ENCODE measurements around the gene PINK1.

DNA sequence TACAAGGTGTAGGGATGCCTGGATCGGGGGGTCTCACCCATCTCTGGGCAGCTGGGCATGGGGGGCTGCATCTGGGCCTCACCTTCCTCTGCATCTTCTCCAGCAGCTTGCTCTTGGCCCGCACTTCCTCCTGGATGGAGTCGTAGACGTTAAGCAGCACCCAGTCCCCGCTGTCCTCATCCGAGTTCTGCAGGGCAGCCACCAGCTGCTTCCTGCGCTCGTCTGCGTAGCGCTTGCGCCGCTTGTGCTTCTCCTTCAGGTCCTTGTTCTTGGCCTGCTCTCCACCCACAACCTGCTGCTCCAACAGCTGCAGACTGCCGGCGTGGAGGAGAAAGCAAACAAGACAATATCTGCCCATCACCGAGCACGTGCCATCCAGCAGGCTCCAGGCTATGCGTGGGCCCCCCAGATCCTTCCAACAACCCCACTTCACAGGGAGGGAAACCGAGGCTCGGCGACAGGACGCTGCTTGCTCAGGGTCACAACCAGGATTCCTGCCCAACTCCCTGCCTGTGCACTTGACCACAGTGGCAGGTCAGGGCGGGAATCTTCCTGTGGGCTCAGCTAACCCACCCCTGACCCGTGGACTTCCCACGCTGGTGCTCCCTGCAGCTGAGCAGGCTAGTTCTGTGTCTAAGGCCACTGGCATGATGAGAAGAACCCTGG, 49.4 kb downstream of the PINK1 start:
- TF ChIP-seq, protein P1, sequence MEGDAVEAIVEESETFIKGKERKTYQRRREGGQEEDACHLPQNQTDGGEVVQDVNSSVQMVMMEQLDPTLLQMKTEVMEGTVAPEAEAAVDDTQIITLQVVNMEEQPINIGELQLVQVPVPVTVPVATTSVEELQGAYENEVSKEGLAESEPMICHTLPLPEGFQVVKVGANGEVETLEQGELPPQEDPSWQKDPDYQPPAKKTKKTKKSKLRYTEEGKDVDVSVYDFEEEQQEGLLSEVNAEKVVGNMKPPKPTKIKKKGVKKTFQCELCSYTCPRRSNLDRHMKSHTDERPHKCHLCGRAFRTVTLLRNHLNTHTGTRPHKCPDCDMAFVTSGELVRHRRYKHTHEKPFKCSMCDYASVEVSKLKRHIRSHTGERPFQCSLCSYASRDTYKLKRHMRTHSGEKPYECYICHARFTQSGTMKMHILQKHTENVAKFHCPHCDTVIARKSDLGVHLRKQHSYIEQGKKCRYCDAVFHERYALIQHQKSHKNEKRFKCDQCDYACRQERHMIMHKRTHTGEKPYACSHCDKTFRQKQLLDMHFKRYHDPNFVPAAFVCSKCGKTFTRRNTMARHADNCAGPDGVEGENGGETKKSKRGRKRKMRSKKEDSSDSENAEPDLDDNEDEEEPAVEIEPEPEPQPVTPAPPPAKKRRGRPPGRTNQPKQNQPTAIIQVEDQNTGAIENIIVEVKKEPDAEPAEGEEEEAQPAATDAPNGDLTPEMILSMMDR (IDR thresholded peaks at IDR 0.05; ENCODE audit: low read length): no peak
- TF ChIP-seq EZH2 (IDR thresholded peaks at IDR 0.05; ENCODE audit: borderline replicate concordance, low read length): no peak

All from OCI-LY1 (cell line).